ENCODE results near the gene PNMA8C. TPM values are rescaled to one million over a fixed set of nuclear protein-coding genes. Genes with fewer than 3 reads are reported as not detected.
A peak's percentile ranks its signal among the peaks of the same experiment; 100 is the strongest.

The PNMA8C gene
- total RNA-seq, 3 donors from 2014 or later, result 0.59 to 0.98 TPM; not detected in 1

DNA sequence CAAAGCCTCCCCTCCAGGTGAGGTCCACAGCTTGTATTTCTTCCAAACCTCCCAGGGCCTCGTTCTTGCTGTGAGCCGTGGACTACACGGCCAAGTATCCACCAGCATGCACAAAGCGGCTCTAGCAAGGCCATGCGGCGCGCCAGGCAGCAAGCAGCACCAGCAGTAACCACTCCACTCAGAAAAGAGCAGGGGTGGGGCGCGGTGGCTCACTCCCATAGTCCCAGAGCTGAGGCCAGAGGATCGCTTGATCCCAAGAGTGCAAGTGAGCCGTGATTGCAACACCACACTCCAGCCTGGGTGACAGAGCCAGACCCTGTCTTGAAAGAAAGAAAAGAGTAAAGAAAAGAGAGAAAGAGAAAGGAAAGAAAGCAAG, 20.1 kb downstream of the PNMA8C start:
- peaks cover 0 to 4% of the 10 kb centered on the region in 2 donors for H3K27me3 ChIP-seq
- no peaks in the 10 kb centered on the region for H3K36me3 ChIP-seq
- H3K4me3 ChIP-seq, result peak overlapping the region in 2 of 3 donors; percentile 38 to 58
- intact Hi-C loops (cut with DNase I; ENCODE audit: low total_unique reads), result no loop called here
- peak in 1 of 2 donors; percentile 75 for DNase-seq (ENCODE audit: low spot score in 2 of 2)
- no peak for TF ChIP-seq POLR2A (IDR thresholded peaks at IDR 0.05)
- TF ChIP-seq POLR2AphosphoS5 (IDR thresholded peaks at IDR 0.05), result peak in 1 of 3 donors; percentile 52
- TF ChIP-seq, protein P1, sequence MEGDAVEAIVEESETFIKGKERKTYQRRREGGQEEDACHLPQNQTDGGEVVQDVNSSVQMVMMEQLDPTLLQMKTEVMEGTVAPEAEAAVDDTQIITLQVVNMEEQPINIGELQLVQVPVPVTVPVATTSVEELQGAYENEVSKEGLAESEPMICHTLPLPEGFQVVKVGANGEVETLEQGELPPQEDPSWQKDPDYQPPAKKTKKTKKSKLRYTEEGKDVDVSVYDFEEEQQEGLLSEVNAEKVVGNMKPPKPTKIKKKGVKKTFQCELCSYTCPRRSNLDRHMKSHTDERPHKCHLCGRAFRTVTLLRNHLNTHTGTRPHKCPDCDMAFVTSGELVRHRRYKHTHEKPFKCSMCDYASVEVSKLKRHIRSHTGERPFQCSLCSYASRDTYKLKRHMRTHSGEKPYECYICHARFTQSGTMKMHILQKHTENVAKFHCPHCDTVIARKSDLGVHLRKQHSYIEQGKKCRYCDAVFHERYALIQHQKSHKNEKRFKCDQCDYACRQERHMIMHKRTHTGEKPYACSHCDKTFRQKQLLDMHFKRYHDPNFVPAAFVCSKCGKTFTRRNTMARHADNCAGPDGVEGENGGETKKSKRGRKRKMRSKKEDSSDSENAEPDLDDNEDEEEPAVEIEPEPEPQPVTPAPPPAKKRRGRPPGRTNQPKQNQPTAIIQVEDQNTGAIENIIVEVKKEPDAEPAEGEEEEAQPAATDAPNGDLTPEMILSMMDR (IDR thresholded peaks at IDR 0.05), result no peak
- peaks cover 0 to 3% of the 10 kb centered on the region in 2 donors for H3K4me1 ChIP-seq
- H3K27ac ChIP-seq, result peak overlapping the region; percentile 66 to 84
- H3K9me3 ChIP-seq, result no peaks in the 10 kb centered on the region

DNA sequence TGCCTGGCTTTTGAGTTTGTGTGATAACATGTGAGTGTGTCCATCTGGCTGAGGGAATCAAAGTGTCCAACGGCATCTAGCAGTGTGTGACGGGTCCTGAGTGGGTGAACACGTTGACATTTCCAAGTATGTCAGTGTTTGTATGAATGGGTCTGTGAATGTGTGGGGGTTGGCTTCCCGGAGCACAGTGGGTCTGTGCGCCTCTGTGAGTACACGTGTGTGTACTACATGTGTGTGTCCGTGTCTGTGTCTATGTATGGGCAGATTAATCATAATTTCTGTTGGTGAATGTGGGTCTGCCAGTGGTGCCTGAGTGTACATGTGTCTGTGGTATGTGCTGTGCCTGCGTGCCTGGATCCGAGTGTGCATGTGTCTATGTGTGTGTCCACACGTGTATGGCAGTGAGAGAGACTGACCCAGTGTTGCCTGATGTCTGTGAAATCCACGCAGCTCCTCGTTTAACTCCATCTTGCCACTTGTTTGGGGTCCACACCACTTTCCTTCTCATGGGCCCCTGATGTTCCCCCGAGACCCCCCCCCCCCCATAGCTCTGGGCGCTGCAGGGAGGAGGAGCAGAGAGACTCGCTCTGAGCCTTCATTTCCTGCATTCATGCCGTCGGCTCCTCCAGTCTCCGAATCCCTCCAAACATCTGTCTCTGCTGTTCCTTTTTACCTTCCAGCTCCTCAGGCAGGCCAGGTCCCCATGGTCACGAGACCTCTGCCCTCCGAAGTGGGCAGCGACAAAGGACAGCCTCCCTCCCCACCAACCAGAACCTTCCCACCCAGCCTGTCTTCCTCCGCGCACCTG, 20.7 kb downstream of the PNMA8C start:
- H3K36me3 ChIP-seq, result no peaks in the 10 kb centered on the region
- peak overlapping the region in 2 of 3 donors; percentile 38 to 58 for H3K4me3 ChIP-seq
- peaks cover 0 to 3% of the 10 kb centered on the region in 2 donors for H3K4me1 ChIP-seq
- H3K27me3 ChIP-seq, result peaks cover 0 to 4% of the 10 kb centered on the region in 2 donors
- no peaks in the 10 kb centered on the region for H3K9me3 ChIP-seq
- no peak for DNase-seq (ENCODE audit: low spot score in 2 of 2)
- intact Hi-C loops (cut with DNase I; ENCODE audit: low total_unique reads), result no loop called here
- peak overlapping the region; percentile 66 to 84 for H3K27ac ChIP-seq
- TF ChIP-seq POLR2AphosphoS5 (IDR thresholded peaks at IDR 0.05) (no peak), POLR2A (IDR thresholded peaks at IDR 0.05) (no peak)
- TF ChIP-seq, protein P1 (IDR thresholded peaks at IDR 0.05), result no peak

DNA sequence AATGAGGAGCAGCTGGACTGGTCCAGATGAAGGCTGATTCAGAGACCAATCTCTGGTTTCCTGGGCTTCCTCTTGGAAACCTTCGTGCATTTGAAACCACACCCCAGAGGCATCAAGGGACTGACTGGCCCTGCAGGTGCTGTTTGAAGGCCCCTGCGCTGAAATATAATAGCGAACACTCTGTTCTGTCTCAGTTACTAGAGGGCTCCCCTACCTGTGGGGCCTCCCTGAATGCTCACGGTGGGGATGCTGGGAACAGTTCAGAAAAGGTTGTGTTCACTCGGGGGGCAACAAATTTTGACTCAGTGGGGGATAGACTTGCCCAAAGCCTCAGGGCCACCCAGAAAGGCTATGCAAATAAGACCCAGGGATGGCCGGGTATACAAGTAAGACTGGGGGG, 21.8 kb downstream of the PNMA8C start:
- no peak overlapping the region for H3K4me3 ChIP-seq
- TF ChIP-seq, protein P1 (IDR thresholded peaks at IDR 0.05), result no peak
- TF ChIP-seq POLR2A (IDR thresholded peaks at IDR 0.05) (no peak), POLR2AphosphoS5 (IDR thresholded peaks at IDR 0.05) (no peak)
- no peak for DNase-seq (ENCODE audit: low spot score in 2 of 2)
- H3K27ac ChIP-seq, result peak overlapping the region; percentile 29 to 48
- H3K9me3 ChIP-seq, result no peaks in the 10 kb centered on the region
- peaks cover 3% of the 10 kb centered on the region in 2 donors for H3K4me1 ChIP-seq
- peaks cover 0 to 4% of the 10 kb centered on the region in 2 donors for H3K27me3 ChIP-seq
- intact Hi-C loops (cut with DNase I; ENCODE audit: low total_unique reads), result no loop called here
- no peaks in the 10 kb centered on the region for H3K36me3 ChIP-seq

DNA sequence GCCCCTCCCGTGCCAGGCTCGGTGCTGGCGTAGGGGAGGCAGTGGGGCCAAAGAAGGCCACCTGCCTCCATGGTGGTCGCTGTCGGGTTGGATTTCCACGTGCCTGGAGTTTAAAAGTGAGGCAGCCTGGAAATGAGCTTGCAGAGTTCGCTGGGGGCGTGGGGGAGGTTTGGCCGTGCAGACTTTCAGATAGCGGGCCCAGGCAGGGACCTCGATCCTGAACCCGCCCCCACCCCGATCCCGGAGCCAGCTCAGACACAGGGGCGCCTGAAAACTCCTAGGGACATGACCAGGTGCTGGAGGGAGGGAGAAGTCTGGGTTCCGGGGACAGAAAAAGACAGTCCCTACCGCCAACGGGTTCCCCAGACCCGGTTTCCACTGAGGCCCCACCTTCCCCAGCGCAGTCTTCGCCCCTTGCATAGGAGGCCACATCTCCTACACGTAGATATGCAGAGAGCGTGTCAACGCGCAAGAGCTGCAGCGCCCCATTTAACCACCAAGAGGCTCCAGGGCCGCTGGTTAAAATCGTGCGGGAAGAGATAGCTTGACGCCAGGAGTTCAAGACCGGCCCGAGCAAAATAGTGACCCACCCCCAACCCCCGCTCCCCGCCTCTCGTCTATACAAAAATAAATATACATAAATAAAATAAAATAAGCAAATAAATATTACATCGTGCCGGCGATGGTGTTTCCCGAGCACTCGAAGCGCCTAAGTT, 23.8 kb downstream of the PNMA8C start:
- TF ChIP-seq, protein P1 (IDR thresholded peaks at IDR 0.05), result peak in 1 of 3 donors; percentile 21
- TF ChIP-seq POLR2A (IDR thresholded peaks at IDR 0.05), result no peak
- DNase-seq (ENCODE audit: low spot score in 2 of 2), result peak in 1 of 2 donors; percentile 53
- Histone ChIP-seq H3K4me3 (peak overlapping the region; percentile 27 to 71 (median 57)), H3K9me3 (no peaks in the 10 kb centered on the region), H3K27ac (peak overlapping the region; percentile 79 to 89), H3K4me1 (peaks cover 3% of the 10 kb centered on the region in 2 donors), H3K36me3 (no peaks in the 10 kb centered on the region), H3K27me3 (peaks cover 0 to 4% of the 10 kb centered on the region in 2 donors)
- intact Hi-C loops (cut with DNase I; ENCODE audit: low total_unique reads), result no loop called here

All from breast epithelium (tissue), 4 donors.